Mucosa of stomach (tissue), 1 donor: ENCODE results near the gene KLHL9.

Source experiments
- H3K27me3 ChIP-seq: one replicate; pipeline ENCODE4 v1.7.0; 2013; ENCODE audit warnings: mild to moderate bottlenecking, low read length; ENCODE audit not compliant: control insufficient read depth, insufficient read depth
- H3K36me3 ChIP-seq: one replicate; pipeline ENCODE4 v1.7.0; 2013; ENCODE audit warnings: low read length; ENCODE audit not compliant: control insufficient read depth, insufficient read depth
- H3K4me1 ChIP-seq: one replicate; pipeline ENCODE4 v1.7.0; 2013; ENCODE audit warnings: mild to moderate bottlenecking, low read length; ENCODE audit not compliant: control insufficient read depth, insufficient read depth
- H3K4me3 ChIP-seq: one replicate; pipeline ENCODE4 v1.7.0; 2013; ENCODE audit warnings: low read length
- H3K9ac ChIP-seq: one replicate; pipeline ENCODE4 v1.7.0; 2013; ENCODE audit warnings: mild to moderate bottlenecking, low read length, moderate library complexity
- H3K9me3 ChIP-seq: one replicate; pipeline ENCODE4 v1.7.0; 2013; ENCODE audit warnings: mild to moderate bottlenecking, low read length, moderate library complexity; ENCODE audit not compliant: control insufficient read depth
- donor health status: Pancreatic carcinoma.

KLHL9 gene

DNA sequence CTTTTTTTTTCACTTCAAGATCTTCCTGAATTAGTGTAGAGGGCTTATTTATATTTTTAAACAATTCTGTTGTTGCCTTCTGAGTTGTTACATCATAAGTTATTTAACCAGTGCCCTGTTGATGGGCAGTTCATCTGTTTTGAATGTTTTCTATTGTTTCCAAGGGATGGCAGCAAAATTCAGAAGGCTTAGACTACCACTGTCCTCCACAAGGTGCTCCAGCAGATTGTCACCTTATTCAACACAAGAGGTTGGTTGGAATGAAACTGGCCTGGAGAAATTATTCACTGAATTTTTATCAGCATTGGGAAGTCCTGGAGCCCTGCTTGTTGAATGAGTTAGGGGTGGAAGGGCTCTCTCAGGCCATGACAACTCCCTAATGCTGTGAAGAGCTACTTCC lies 1.3 kb upstream of the KLHL9 start:
- Histone ChIP-seq H3K9me3 (no peaks in the 10 kb centered on the region), H3K36me3 (no peaks in the 10 kb centered on the region), H3K9ac (no peak overlapping the region), H3K4me1 (peaks cover 22% of the 10 kb centered on the region), H3K4me3 (no peak overlapping the region), H3K27me3 (no peaks in the 10 kb centered on the region)

GRCh38 chr9:21333226-21333625 lies 2.0 kb downstream of the KLHL9 start:
- no peak overlapping the region for H3K9ac ChIP-seq
- H3K27me3 ChIP-seq = no peaks in the 10 kb centered on the region
- no peak overlapping the region for H3K4me3 ChIP-seq
- H3K9me3 ChIP-seq = no peaks in the 10 kb centered on the region
- no peaks in the 10 kb centered on the region for H3K36me3 ChIP-seq
- H3K4me1 ChIP-seq = peaks cover 32% of the 10 kb centered on the region

DNA sequence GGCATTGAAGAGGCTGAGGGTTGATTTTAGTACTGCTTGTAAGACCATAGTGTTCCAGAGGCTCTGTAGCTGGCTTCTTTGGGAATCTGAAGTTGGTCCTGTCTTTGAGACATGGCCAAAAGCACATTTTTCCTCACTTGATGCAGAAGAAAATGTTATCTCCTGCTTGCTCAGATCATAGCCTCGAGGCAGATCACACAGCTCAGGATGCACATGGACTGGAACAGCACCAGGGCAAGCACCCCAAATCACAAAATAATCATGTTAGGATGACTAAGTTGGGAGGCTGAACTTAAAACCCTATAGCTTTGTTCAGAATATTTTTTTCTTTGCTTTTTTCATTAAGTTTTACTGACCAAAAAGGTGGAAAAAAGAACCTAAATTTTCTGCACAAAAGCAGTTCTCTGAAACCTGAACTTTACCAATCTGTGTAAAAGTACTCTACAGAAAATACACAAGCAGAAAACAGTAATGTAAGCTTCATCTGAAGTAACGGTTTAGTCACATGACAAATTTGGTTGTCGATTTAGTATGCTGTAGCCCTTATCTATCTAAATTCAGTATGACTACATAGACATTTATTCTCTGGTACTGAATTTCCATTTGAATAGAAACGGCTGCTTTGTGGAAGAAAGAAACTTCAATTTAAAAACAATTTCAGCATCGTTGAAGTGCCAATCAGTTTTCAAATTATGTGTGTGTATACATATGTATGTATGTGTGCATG lies 3.4 kb downstream of the KLHL9 start:
- Histone ChIP-seq H3K27me3 (no peaks in the 10 kb centered on the region), H3K9me3 (no peaks in the 10 kb centered on the region), H3K9ac (peak overlapping the region; percentile 42), H3K36me3 (no peaks in the 10 kb centered on the region), H3K4me3 (no peak overlapping the region), H3K4me1 (peaks cover 32% of the 10 kb centered on the region)

DNA sequence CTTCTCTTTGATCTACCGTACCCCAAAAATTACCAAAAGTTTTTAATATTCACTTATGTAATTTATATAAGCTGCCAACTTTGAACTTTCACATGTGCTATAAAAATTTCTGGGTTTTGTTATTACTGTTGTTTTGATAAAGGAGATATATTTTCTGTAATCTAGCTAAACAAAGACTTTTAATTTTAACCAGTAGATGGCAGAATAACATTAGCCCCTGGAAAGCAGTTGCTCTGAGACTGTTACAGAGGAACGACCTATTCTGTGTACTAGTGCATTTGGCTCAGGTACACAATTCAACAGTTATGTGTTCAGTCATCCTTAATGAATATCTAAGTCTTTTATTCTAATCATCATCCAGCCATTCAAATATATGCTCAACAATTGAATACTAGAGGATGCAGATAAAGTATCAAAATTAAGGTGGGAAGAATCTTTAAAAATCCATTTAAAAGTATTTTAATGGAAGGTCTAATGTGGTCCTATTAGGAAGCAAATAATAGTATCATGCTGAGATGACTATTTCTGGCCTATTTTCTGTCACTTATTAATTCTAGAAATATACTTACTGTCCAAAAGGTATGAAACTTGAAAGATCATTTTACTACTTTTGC lies 8.6 kb downstream of the KLHL9 start:
- no peaks in the 10 kb centered on the region for H3K36me3 ChIP-seq
- H3K4me1 ChIP-seq = peaks cover 12% of the 10 kb centered on the region
- no peak overlapping the region for H3K9ac ChIP-seq
- no peaks in the 10 kb centered on the region for H3K9me3 ChIP-seq
- H3K27me3 ChIP-seq = no peaks in the 10 kb centered on the region
- H3K4me3 ChIP-seq = no peak overlapping the region

GRCh38 chr9:21324047-21324446 lies 11.2 kb downstream of the KLHL9 start:
- Histone ChIP-seq H3K9me3 (no peaks in the 10 kb centered on the region), H3K9ac (no peak overlapping the region), H3K4me3 (no peak overlapping the region), H3K36me3 (no peaks in the 10 kb centered on the region), H3K27me3 (no peaks in the 10 kb centered on the region), H3K4me1 (no peaks in the 10 kb centered on the region)

DNA sequence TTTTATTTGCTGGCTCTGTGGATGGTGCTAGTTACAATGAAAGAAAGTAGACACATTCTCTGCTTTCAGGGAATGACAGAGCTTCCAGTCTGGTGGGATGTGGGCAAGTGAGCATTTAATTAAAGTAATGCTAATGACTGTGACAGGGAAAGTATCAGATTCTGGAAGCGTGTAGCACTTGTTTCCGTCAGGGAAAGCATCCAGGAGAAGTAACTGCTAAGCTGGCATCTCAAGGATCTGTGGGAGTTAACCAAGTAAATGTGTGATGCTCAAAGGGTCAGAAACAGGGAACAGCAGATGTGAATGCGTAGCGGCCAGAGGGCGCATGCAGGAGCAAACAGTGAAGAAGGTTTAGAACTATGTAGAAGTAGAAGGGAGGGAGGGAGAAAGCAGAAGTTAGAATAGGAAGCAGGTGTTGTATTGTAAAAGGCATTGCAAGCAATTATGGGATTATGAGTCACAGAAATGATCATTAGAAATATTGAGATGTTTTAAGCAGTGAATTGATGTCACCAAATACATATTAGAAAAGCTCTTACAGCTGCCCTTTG lies 12.2 kb downstream of the KLHL9 start:
- no peak overlapping the region for H3K9ac ChIP-seq
- no peaks in the 10 kb centered on the region for H3K27me3 ChIP-seq
- no peaks in the 10 kb centered on the region for H3K9me3 ChIP-seq
- H3K4me3 ChIP-seq = no peak overlapping the region
- no peaks in the 10 kb centered on the region for H3K36me3 ChIP-seq
- H3K4me1 ChIP-seq = no peaks in the 10 kb centered on the region

GRCh38 chr9:21320465-21320864 lies 14.7 kb downstream of the KLHL9 start:
- no peak overlapping the region for H3K9ac ChIP-seq

DNA sequence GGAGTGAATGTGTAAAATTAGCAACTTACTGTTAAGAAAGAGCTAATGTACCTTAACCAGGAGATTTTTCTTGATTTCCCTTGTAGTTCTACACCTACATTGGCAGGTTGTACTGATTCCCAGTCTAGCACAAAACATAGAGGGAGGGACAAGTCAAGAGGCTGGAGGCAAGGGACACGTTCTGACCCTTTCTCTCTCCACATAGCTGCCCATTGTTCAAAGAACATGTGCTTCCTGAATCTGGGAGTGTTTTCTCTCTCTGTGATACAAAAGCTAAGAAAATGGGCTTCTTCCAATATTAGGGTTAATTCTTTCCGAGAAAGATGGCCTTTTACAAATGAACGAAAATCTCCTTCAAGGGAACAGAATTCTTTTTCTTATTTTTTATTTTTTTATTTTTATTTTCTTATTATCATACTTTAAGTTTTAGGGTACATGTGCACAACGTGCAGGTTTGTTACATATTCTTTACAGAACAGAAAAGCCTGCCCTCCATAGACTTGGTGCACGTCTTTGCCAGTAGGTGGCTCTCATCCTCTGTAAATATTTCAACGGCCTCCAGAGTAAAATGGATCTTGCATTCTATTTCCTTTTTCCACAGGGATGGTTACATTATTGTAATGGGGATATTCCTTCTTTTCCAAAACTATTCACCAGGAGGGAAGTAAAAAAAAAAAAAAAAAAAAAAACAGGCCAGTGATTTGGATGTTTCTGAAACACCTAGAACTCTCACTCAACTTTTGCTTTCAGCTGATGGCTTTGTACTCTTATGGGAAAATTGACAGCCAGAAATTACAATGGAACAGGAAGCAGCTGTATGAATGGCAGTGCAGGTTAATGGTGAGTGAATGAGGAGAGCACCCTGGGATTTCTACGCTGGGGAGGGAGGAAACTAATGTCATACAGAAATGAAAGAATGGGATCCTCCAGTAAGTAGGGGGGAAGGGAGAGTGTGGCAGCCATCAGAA lies 17.0 kb downstream of the KLHL9 start:
- Histone ChIP-seq H3K36me3 (no peaks in the 10 kb centered on the region), H3K9me3 (no peaks in the 10 kb centered on the region), H3K27me3 (no peaks in the 10 kb centered on the region), H3K9ac (no peak overlapping the region), H3K4me1 (no peaks in the 10 kb centered on the region), H3K4me3 (no peak overlapping the region)

More at GRCh38 chr9:21320465-21320864, 14.7 kb downstream of the KLHL9 start:
- H3K27me3 ChIP-seq = no peaks in the 10 kb centered on the region
- H3K9me3 ChIP-seq = no peaks in the 10 kb centered on the region
- H3K36me3 ChIP-seq = no peaks in the 10 kb centered on the region
- no peaks in the 10 kb centered on the region for H3K4me1 ChIP-seq
- H3K4me3 ChIP-seq = no peak overlapping the region

DNA sequence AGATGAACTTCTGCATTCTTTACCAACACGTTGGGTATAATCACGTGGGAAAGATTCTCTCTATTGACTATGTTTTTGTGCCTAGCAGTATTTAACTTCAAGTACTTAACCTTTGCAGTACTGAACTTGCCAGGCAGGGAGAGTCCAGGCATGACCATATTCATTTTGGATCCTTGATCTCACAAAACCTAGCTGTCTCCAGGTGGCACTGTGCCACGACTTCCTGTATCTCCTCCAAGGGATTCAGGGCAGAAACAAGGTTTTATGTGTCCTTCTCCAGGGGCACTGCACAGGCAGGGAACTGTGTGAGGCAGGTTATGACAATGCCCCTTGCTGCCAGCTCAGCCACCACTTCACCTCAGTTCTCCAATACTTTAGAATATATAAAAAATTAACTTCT lies 18.3 kb downstream of the KLHL9 start:
- Histone ChIP-seq H3K9ac (no peak overlapping the region), H3K27me3 (no peaks in the 10 kb centered on the region), H3K36me3 (no peaks in the 10 kb centered on the region), H3K9me3 (no peaks in the 10 kb centered on the region), H3K4me3 (no peak overlapping the region), H3K4me1 (no peaks in the 10 kb centered on the region)

GRCh38 chr9:21316032-21316842 lies 19.0 kb downstream of the KLHL9 start:
- H3K27me3 ChIP-seq = no peaks in the 10 kb centered on the region
- H3K4me3 ChIP-seq = no peak overlapping the region
- no peaks in the 10 kb centered on the region for H3K4me1 ChIP-seq
- H3K9ac ChIP-seq = no peak overlapping the region
- no peaks in the 10 kb centered on the region for H3K36me3 ChIP-seq
- no peaks in the 10 kb centered on the region for H3K9me3 ChIP-seq

DNA sequence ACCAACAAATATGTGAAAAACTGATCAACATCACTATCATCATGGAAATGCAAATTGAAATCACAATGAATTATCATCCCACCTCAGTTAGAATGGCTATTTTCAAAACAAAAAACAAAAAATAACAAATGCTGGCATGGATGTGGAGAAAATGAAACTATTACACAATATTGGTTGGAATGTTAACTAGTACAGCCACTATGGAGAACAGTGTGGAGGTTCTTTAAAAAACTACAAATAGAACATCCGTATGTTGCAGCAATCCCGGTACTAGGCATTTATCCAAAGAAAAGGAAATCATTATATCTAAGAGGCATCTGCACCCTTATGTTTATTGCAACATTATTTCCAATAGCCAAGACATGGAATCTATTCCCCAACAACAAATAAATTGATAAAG lies 21.1 kb downstream of the KLHL9 start:
- Histone ChIP-seq H3K9ac (no peak overlapping the region), H3K4me1 (no peaks in the 10 kb centered on the region), H3K27me3 (no peaks in the 10 kb centered on the region), H3K36me3 (no peaks in the 10 kb centered on the region), H3K9me3 (no peaks in the 10 kb centered on the region), H3K4me3 (no peak overlapping the region)
